T-helper 17 cell (primary cell): ENCODE results near the gene HTR7. TPM values are rescaled to one million over a fixed set of nuclear protein-coding genes. Genes with fewer than 3 reads are reported as not detected.
A peak's percentile ranks its signal among the peaks of the same experiment; 100 is the strongest.
"Not testable (repeated sequence)": the region's sequence is repeated elsewhere in the genome, so short reads cannot be mapped to it uniquely, and the experiment has no call there.

Source experiments
- ATAC-seq: fragments of 150-1000 bp; cut with Tn5 transposase; 2 replicates; pipeline ENCODE4 v1.10.0; 2021; ENCODE audit warnings: mild to moderate bottlenecking, moderate library complexity
- DNase-seq, 3 donors: peaks; one replicate each; pipeline versions ENCODE4 v3.0.0 to v3.0.0-alpha.2; 2020 to 2021
- H3K9me3 ChIP-seq: one replicate; pipeline ENCODE4 v1.7.0; 2013; ENCODE audit warnings: low read length, mild to moderate bottlenecking; ENCODE audit not compliant: control insufficient read depth, poor library complexity, severe bottlenecking
- H3K27ac Mint-ChIP-seq: one replicate; pipeline ENCODE4 v1.8.0; 2022; ENCODE audit warnings: mild to moderate bottlenecking, moderate library complexity, mixed read lengths
- H3K27me3 Mint-ChIP-seq: one replicate; pipeline ENCODE4 v1.8.0; 2022; ENCODE audit warnings: mixed read lengths
- H3K36me3 Mint-ChIP-seq: one replicate; pipeline ENCODE4 v1.8.0; 2022; ENCODE audit warnings: low read depth, mixed read lengths
- H3K4me1 Mint-ChIP-seq: one replicate; pipeline ENCODE4 v1.8.0; 2022; ENCODE audit warnings: mild to moderate bottlenecking, mixed read lengths
- H3K4me3 Mint-ChIP-seq: one replicate; pipeline ENCODE4 v1.8.0; 2022; ENCODE audit warnings: mild to moderate bottlenecking, moderate library complexity, mixed read lengths
- total RNA-seq, 4 donors: library from RNA in 2 of 4; stranded (reverse) in 2 of 4; gene quantifications; one replicate each; pipeline ENCODE4 v1.2.3 and lab custom pipeline; 2022 to 2026

Gene HTR7
- under 1 TPM in 1 of 2 donors, not detected in 1; 0.23 TPM for total RNA-seq
- total RNA-seq (lab: John Stamatoyannopoulos, UW) = 0.75 to 2.1 reads per million in 2 donors

- Mint-ChIP-seq H3K27ac (no peak within 1 kb of the TSS), H3K4me3 (peak within 1 kb of the TSS; percentile 89), H3K27me3 (peaks cover 69% of the 10 kb centered on the region)
Observed at GRCh38 chr10:90857635-90858460, at the start of gene HTR7. Gene HTR7 (minus strand): TSS chr10:90858039. CDS start chr10:90857671, 368 bp downstream.

GRCh38 chr10:90906596-90906995, 48.8 kb upstream of the HTR7 start:
- no peak overlapping the region for H3K4me3 Mint-ChIP-seq

More at GRCh38 chr10:90857635-90858460, at the start of gene HTR7:
- DNase-seq (peak; percentile 52 to 64 (median 62)), ATAC-seq (peak; percentile 90)
- Mint-ChIP-seq H3K4me1 (peaks cover 8% of the 10 kb centered on the region), H3K36me3 (no peaks in the 10 kb centered on the region)
- no peaks in the 10 kb centered on the region for H3K9me3 ChIP-seq

GRCh38 chr10:90905925-90906324, 48.1 kb upstream of the HTR7 start:
- Mint-ChIP-seq H3K27me3 (no peaks in the 10 kb centered on the region), H3K4me1 (no peaks in the 10 kb centered on the region)

More at GRCh38 chr10:90906596-90906995, 48.8 kb upstream of the HTR7 start:
- no peaks in the 10 kb centered on the region for H3K9me3 ChIP-seq
- Mint-ChIP-seq H3K4me1 (peaks cover 2% of the 10 kb centered on the region), H3K27ac (peak overlapping the region; percentile 21), H3K36me3 (no peaks in the 10 kb centered on the region), H3K27me3 (no peaks in the 10 kb centered on the region)
- no peak for ATAC-seq
- DNase-seq = no peak

GRCh38 chr10:90896916-90897315, 39.1 kb upstream of the HTR7 start:
- DNase-seq, ATAC-seq, H3K9me3 ChIP-seq, H3K4me3 Mint-ChIP-seq, H3K27me3 Mint-ChIP-seq: not testable (repeated sequence)
- Mint-ChIP-seq H3K27ac (peak overlapping the region; percentile 32), H3K36me3 (peaks cover 15% of the 10 kb centered on the region), H3K4me1 (peaks cover 13% of the 10 kb centered on the region)

More at GRCh38 chr10:90905925-90906324, 48.1 kb upstream of the HTR7 start:
- Mint-ChIP-seq H3K36me3 (no peaks in the 10 kb centered on the region), H3K4me3 (no peak overlapping the region), H3K27ac (no peak overlapping the region)
- ATAC-seq = no peak
- H3K9me3 ChIP-seq = no peaks in the 10 kb centered on the region
- DNase-seq = no peak

- H3K36me3 Mint-ChIP-seq = peaks cover 20% of the 10 kb centered on the region
- peak overlapping the region; percentile 70 for H3K27ac Mint-ChIP-seq
- H3K4me3 Mint-ChIP-seq = no peak overlapping the region
- H3K27me3 Mint-ChIP-seq = no peaks in the 10 kb centered on the region
- no peaks in the 10 kb centered on the region for H3K9me3 ChIP-seq
- peaks cover 12% of the 10 kb centered on the region for H3K4me1 Mint-ChIP-seq
- DNase-seq (no peak), ATAC-seq (no peak)
Observed at GRCh38 chr10:90893190-90893589, 35.4 kb upstream of the HTR7 start.

GRCh38 chr10:90890347-90890746, 32.5 kb upstream of the HTR7 start:
- H3K27me3 Mint-ChIP-seq = no peaks in the 10 kb centered on the region
- DNase-seq = no peak
- H3K9me3 ChIP-seq = no peaks in the 10 kb centered on the region
- no peak overlapping the region for H3K27ac Mint-ChIP-seq
- ATAC-seq = no peak
- peaks cover 9% of the 10 kb centered on the region for H3K4me1 Mint-ChIP-seq
- no peak overlapping the region for H3K4me3 Mint-ChIP-seq
- H3K36me3 Mint-ChIP-seq = peaks cover 23% of the 10 kb centered on the region

- H3K9me3 ChIP-seq = no peaks in the 10 kb centered on the region
- Mint-ChIP-seq H3K27ac (no peak overlapping the region), H3K4me1 (peaks cover 12% of the 10 kb centered on the region), H3K27me3 (no peaks in the 10 kb centered on the region), H3K4me3 (no peak overlapping the region), H3K36me3 (peaks cover 23% of the 10 kb centered on the region)
- no peak for ATAC-seq
- DNase-seq = no peak
Observed at GRCh38 chr10:90889636-90890035, 31.8 kb upstream of the HTR7 start.

- H3K27me3 Mint-ChIP-seq = no peaks in the 10 kb centered on the region
Observed at GRCh38 chr10:90888387-90888786, 30.5 kb upstream of the HTR7 start.

GRCh38 chr10:90887555-90887954, 29.7 kb upstream of the HTR7 start:
- peaks cover 14% of the 10 kb centered on the region for H3K4me1 Mint-ChIP-seq
- no peak overlapping the region for H3K27ac Mint-ChIP-seq
- ATAC-seq = no peak
- DNase-seq = no peak
- H3K4me3 Mint-ChIP-seq = no peak overlapping the region
- H3K9me3 ChIP-seq = no peaks in the 10 kb centered on the region
- no peaks in the 10 kb centered on the region for H3K27me3 Mint-ChIP-seq
- peaks cover 19% of the 10 kb centered on the region for H3K36me3 Mint-ChIP-seq

More at GRCh38 chr10:90888387-90888786, 30.5 kb upstream of the HTR7 start:
- peaks cover 14% of the 10 kb centered on the region for H3K4me1 Mint-ChIP-seq
- peaks cover 19% of the 10 kb centered on the region for H3K36me3 Mint-ChIP-seq
- ATAC-seq (no peak), DNase-seq (no peak)
- no peak overlapping the region for H3K27ac Mint-ChIP-seq
- no peak overlapping the region for H3K4me3 Mint-ChIP-seq
- H3K9me3 ChIP-seq = no peaks in the 10 kb centered on the region

GRCh38 chr10:90885176-90885575, 27.3 kb upstream of the HTR7 start:
- Mint-ChIP-seq H3K27me3 (no peaks in the 10 kb centered on the region), H3K4me1 (peaks cover 10% of the 10 kb centered on the region), H3K4me3 (no peak overlapping the region), H3K27ac (no peak overlapping the region), H3K36me3 (peaks cover 11% of the 10 kb centered on the region)
- no peak for ATAC-seq
- H3K9me3 ChIP-seq = no peaks in the 10 kb centered on the region
- no peak for DNase-seq

GRCh38 chr10:90884431-90884830, 26.6 kb upstream of the HTR7 start:
- ATAC-seq = no peak
- no peaks in the 10 kb centered on the region for H3K9me3 ChIP-seq
- peaks cover 11% of the 10 kb centered on the region for H3K36me3 Mint-ChIP-seq
- H3K27me3 Mint-ChIP-seq = no peaks in the 10 kb centered on the region
- no peak overlapping the region for H3K27ac Mint-ChIP-seq
- H3K4me3 Mint-ChIP-seq = no peak overlapping the region
- H3K4me1 Mint-ChIP-seq = peaks cover 10% of the 10 kb centered on the region
- no peak for DNase-seq

- H3K27me3 Mint-ChIP-seq, DNase-seq, H3K4me3 Mint-ChIP-seq, H3K27ac Mint-ChIP-seq, H3K9me3 ChIP-seq: not testable (repeated sequence)
- Mint-ChIP-seq H3K4me1 (peaks cover 18% of the 10 kb centered on the region), H3K36me3 (peaks cover 17% of the 10 kb centered on the region)
- ATAC-seq = peak; percentile 64
Observed at GRCh38 chr10:90880059-90880719, 22.4 kb upstream of the HTR7 start.

GRCh38 chr10:90879062-90879461, 21.2 kb upstream of the HTR7 start:
- Mint-ChIP-seq H3K4me3 (no peak overlapping the region), H3K27me3 (no peaks in the 10 kb centered on the region), H3K27ac (no peak overlapping the region), H3K36me3 (peaks cover 17% of the 10 kb centered on the region), H3K4me1 (peaks cover 16% of the 10 kb centered on the region)
- ATAC-seq (no peak), DNase-seq (no peak)
- H3K9me3 ChIP-seq = no peaks in the 10 kb centered on the region
